ENCODE measurements around the gene C16orf92.

GRCh38 chr16:30026449-30026848 is 3.5 kb downstream of the C16orf92 start:
- no peak for TF ChIP-seq POLR2AphosphoS5 (IDR thresholded peaks at IDR 0.05; ENCODE audit: low read depth, low read length)
- no peak for TF ChIP-seq REST (IDR thresholded peaks at IDR 0.05; ENCODE audit: low read depth)
- TF ChIP-seq EZH2 (IDR thresholded peaks at IDR 0.05) = no peak
- TF ChIP-seq, protein P1, sequence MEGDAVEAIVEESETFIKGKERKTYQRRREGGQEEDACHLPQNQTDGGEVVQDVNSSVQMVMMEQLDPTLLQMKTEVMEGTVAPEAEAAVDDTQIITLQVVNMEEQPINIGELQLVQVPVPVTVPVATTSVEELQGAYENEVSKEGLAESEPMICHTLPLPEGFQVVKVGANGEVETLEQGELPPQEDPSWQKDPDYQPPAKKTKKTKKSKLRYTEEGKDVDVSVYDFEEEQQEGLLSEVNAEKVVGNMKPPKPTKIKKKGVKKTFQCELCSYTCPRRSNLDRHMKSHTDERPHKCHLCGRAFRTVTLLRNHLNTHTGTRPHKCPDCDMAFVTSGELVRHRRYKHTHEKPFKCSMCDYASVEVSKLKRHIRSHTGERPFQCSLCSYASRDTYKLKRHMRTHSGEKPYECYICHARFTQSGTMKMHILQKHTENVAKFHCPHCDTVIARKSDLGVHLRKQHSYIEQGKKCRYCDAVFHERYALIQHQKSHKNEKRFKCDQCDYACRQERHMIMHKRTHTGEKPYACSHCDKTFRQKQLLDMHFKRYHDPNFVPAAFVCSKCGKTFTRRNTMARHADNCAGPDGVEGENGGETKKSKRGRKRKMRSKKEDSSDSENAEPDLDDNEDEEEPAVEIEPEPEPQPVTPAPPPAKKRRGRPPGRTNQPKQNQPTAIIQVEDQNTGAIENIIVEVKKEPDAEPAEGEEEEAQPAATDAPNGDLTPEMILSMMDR (IDR thresholded peaks at IDR 0.05 in 2 of 3, conservative IDR thresholded peaks at IDR 0.05 in 1 of 3; ENCODE audit: borderline replicate concordance in 1 of 3, insufficient read depth in 1 of 3, low read depth in 2 of 3, low read length in 2 of 3) = no peak
- TF ChIP-seq EZH2phosphoT487 (IDR thresholded peaks at IDR 0.05; ENCODE audit: borderline replicate concordance) = no peak
- no peak for TF ChIP-seq EGR1 (IDR thresholded peaks at IDR 0.05; ENCODE audit: low read depth)
- no peak for TF ChIP-seq CEBPB (IDR thresholded peaks at IDR 0.05; ENCODE audit: low read depth)
- TF ChIP-seq POLR2A (IDR thresholded peaks at IDR 0.05; ENCODE audit: borderline replicate concordance, extremely low read depth, insufficient read depth, insufficient read length) = no peak
- no peak for TF ChIP-seq JUND (IDR thresholded peaks at IDR 0.05)
- no peak for TF ChIP-seq TCF7L2 (IDR thresholded peaks at IDR 0.05; ENCODE audit: borderline replicate concordance, extremely low read depth, insufficient read depth, insufficient read length)
- TF ChIP-seq, protein P2, sequence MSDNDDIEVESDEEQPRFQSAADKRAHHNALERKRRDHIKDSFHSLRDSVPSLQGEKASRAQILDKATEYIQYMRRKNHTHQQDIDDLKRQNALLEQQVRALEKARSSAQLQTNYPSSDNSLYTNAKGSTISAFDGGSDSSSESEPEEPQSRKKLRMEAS (IDR thresholded peaks at IDR 0.05) = no peak
